ENCODE measurements around the gene AMPD3. TPM values are rescaled to one million over a fixed set of nuclear protein-coding genes. Genes with fewer than 3 reads are reported as not detected.

The AMPD3 gene
- total RNA-seq, 1 experiment from 2014 or later = 14.3 TPM

DNA sequence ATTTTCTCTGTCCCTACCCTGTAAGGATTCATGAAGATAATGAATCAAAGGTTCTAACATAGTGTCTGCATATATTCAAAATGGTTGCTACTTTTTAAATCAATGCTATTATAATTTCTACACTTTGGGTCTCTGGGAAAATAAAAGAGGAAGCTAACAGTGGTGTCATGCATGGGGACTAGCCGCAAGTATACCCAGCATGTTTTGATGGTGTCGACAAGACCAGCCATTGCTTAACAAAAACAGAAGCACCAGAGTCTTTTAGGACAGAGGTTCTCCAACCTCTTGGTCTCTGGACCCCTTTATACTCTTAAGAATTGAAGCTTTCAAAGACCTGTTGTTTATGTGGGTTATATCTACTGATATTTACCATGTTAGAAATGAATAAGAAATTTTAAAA is 48.2 kb downstream of the AMPD3 start:
- DNase-seq (ENCODE audit: low read depth) = no peak

DNA sequence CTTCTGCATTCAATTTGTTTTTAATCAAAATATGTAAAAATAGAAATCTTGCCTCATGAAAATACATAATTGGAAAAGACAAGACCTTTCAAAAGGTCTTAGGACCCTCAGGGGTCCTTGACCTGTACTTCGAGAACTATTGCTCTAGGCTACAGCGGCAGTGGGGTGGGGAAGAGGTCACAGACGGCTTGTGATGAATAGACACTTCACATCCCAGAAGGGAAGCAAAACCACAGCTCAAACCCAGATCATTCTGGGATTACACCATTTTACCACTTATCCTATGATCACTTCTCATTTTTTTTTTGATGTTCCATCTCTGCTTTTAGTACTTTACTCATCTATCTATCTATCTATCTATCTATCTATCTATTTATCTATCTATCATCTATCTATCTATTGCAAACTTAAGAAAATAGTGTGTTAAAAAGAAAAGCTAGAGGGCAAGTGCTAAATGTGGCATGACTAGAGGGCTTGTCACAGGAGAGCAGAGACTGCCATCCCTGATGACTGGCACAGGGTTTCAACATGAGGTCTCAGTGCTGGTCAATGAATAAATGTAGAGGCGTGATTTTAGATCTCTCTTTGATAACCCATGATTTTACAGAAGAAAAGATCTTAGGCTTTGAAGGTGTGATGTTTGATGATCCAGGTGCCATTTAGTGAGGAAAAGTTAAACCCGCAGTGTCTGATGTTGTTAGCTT is 48.9 kb downstream of the AMPD3 start:
- DNase-seq (ENCODE audit: low read depth) = peak; percentile 47

GRCh38 chr11:10504490-10504889 is 49.4 kb downstream of the AMPD3 start:
- no peak for DNase-seq (ENCODE audit: low read depth)

GRCh38 chr11:10505278-10506007 is 50.4 kb downstream of the AMPD3 start:
- DNase-seq (ENCODE audit: low read depth) = peak; percentile 52

DNA sequence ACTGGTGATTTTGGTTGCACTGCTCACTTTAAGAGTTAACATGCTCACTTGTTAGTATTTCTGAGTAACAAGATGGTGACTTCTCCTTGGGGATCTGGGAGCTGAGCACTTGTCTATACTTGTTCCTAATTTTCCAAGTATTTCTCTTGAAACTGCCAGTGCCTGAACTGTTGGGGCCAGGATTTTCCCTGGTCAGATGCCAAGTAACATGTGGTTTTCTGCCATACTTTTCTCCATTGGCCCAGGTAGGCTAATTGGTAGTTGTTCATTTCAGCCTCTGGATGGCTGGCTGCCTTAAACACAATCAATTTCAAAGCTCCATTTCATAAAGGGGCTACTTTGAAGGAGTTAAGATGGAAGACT is 50.9 kb downstream of the AMPD3 start:
- peak; percentile 37 for DNase-seq (ENCODE audit: low read depth)

GRCh38 chr11:10511181-10511621 is 56.1 kb downstream of the AMPD3 start:
- no peak for DNase-seq (ENCODE audit: low read depth)

DNA sequence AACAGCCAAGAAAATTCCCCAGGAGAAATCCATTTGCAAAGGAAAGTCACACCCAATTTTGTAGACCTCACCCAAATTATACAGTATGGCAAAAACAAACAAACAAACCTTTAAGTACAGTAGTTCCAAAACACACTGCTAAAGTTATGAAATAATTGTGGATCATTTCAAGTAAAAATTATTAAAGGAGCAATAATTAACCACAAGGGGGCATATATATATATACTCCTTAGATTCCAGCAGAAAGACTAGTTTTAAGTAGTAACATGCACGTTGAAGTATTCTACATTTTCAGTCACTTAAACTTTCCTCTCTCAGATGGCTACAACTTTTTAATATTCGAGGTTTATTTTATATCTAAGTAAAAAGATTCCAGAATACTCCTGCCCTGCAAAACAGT is 59.1 kb downstream of the AMPD3 start:
- DNase-seq (ENCODE audit: low read depth) = no peak

- peak; percentile 26 for DNase-seq (ENCODE audit: low read depth)
These were observed 59.6 kb downstream of the AMPD3 start for GRCh38 chr11:10514709-10515108.

DNA sequence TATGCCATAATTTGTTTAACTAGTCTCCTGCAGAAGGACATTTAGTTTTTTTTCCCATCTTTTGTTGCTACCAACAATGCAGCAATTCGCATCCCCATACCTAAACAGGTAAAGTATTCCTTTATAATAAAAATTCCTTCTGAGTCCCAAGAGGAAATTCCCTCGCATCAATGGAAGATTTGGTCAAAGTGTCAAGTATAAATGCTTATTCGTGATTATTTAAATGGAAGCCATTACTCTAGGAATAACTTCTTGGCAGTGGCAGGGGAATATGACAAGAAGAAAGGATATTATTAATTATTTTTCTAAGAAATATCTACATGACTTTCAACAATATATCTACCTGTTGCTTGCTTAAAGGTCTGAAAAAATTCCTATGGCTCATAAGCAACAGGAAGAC is 60.4 kb downstream of the AMPD3 start:
- DNase-seq (ENCODE audit: low read depth) = no peak

DNA sequence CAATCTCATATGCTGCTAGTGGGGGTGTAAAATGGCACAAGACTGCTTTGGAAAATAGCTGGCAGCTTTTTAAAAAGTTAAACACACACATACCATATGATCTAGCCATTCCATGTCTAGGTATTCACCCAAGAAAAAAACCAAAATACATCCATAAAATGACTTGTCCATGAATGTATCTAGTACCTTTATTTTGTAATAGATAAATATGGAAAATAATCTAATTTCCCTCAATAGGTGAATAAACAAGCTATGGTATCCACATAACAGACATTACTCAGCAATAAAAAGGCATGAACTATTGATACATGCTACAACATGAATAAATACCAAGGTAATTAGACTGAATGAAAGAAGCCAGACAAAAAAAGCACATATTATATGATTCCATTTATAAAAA is 63.1 kb downstream of the AMPD3 start:
- DNase-seq (ENCODE audit: low read depth) = no peak

- DNase-seq (ENCODE audit: low read depth) = no peak
These were observed 63.8 kb downstream of the AMPD3 start for GRCh38 chr11:10518891-10519290.

- DNase-seq (ENCODE audit: low read depth) = no peak
These were observed 64.6 kb downstream of the AMPD3 start for GRCh38 chr11:10519630-10520029.

DNA sequence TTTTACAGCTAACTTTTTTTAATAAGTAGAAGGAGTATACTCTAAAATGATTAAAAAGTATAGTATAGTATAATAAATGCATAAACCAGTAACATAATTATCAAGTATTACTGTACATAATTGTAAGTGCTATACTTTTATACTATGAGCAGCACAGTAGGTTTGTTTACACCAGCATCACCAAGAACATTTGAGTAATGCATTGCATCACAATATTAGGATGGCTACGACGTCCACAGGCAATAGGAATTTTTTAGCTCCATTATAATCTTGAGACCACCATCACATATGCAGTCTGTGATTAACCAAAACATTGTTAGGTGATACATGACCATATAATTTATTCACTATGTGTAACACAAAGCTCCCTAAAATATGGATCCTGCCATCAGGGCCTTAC is 65.5 kb downstream of the AMPD3 start:
- no peak for DNase-seq (ENCODE audit: low read depth)

DNA sequence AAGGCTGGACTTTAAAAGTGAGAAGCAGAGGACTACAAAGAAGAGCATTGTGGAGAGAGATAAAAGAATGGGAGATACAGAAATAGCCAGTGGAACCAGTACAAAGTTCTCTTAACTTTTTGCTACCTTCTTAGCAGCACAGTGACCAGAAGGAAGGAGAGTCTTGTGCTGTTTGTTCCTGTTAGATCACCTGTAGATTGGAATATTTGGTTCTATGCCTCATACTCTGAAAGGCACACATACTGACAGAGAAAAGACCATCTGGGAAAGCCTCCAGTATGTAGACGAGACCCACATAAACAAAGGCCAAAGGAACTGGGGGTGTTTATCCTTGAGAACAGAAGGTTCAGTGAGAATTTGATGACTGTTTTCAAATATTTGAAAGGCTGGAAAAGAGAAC is 67.2 kb downstream of the AMPD3 start:
- DNase-seq (ENCODE audit: low read depth) = no peak

DNA sequence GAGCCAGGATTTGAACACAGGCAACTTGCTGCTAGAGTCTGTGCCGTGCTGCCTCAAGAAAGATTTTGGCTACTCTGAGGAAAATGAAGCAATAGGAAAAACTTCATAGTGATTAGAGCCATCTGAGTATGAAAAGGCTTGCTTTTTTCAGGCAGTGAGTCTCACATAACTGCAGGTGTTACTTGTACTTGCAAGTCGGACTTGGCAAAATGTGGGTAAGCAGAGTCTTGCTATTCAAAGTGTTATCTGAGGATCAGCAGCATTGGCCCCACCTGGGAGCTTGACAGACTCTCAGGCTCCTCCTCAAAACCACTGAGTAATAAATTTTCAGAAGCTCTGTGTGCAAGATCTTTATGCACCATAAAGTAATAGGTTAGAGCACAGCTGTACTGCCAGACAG is 67.9 kb downstream of the AMPD3 start:
- DNase-seq (ENCODE audit: low read depth) = no peak

GRCh38 chr11:10524471-10524870 is 69.4 kb downstream of the AMPD3 start:
- DNase-seq (ENCODE audit: low read depth) = no peak

DNA sequence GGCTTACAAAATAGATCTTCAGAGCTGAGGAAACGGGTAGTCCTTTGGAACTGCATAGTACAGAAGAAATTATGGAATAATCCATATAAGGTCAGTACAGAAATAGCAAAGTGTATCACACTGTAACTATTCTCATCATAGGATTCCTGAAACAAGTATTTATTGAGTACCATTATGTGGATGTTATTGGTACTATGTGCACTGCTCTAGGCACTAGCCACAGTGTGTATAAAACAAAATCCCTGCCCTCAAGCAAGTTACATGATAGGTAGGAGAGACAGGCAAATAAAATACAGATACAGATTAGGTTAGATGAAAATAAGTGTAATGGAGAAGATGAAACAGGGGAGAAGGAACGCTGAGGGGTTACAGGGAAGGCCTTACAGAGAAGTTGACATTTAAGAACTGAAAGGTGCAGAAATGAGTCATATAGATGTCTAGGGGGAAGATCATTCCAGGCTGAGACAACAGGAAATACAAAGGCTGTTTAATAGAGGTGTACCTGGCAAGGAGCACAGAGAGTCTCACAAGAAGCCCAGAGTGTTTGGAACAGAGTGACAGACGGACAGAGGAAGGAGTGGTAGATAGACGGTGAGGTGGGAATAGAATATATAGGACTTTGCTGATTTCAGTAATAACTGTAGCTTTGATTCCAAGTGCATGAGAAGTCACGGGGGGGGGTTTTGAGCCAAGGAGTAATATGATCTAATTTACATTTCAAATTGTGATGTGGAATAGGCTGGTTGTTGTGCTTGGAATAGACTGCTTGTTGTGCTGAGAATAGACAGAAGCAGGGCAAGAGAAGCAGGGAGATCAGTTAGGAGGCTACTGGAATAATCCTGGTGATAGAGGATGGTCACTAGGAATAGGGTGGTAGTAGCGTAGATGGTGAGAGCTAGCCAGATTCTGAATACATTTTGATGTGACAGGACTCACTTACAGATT is 72.2 kb downstream of the AMPD3 start:
- DNase-seq (ENCODE audit: low read depth) = no peak

GRCh38 chr11:10528121-10528520 is 73.1 kb downstream of the AMPD3 start:
- DNase-seq (ENCODE audit: low read depth) = no peak

DNA sequence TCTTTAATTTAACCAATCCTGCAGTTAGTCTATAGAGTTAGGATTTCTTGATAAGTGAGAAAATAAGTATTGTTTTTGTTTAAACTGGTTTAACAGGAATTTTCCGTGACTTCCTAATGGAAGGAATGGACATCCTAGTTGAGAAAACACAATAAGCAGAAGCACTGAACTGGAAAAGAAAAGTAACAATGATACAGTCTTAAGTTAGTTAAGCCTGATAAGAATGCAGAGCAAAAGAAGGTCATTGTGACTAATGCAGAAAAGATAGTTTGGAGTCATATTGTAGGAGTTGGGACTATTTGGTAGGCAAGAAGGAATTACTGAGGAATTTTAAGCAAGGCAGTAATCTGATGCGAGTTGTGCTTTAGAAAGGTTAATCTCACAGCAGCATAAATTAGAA is 74.2 kb downstream of the AMPD3 start:
- DNase-seq (ENCODE audit: low read depth) = no peak

DNA sequence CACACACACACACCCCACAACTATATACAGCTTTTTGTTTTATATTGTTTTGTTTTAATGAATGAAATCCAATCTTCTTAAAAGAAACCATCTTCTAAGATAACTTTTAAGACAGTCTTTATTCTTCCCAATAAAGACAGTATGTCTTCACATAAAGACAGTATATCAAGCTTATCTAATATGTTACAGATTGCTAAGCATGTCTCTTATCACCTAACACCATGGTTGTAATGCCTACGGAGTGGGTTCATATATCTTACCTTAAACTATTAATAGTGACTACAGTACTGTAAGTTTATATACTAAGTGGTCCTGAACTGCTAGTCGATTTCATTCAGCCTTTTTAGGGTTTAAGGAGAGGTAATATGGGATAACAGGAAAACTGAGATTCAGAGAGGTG is 77.5 kb downstream of the AMPD3 start:
- no peak for DNase-seq (ENCODE audit: low read depth)

GRCh38 chr11:10533323-10533722 is 78.3 kb downstream of the AMPD3 start:
- no peak for DNase-seq (ENCODE audit: low read depth)

DNA sequence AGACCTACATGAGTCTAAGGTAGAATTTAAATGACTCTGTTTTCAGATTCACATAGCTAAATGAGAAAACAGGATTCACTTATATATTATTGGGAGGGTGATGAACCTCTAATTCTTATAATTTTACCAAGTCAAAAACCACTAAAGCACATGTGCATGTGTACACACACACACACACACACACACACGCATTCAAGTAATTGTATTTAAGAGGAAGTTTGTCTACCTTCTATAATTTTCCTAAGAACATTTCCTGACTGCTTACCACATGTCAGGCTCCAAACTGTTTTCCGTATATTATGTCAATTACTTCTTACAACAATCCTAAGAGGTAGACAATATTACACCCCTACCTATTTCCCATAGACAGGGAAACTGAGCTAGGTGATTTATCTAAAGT is 79.3 kb downstream of the AMPD3 start:
- no peak for DNase-seq (ENCODE audit: low read depth)

All from RPMI7951 (cell line).